Measurements from ENCODE around the gene MIEN1.
"Not testable (repeated sequence)": the region's sequence is repeated elsewhere in the genome, so short reads cannot be mapped to it uniquely, and the experiment has no call there.

MIEN1 gene

DNA sequence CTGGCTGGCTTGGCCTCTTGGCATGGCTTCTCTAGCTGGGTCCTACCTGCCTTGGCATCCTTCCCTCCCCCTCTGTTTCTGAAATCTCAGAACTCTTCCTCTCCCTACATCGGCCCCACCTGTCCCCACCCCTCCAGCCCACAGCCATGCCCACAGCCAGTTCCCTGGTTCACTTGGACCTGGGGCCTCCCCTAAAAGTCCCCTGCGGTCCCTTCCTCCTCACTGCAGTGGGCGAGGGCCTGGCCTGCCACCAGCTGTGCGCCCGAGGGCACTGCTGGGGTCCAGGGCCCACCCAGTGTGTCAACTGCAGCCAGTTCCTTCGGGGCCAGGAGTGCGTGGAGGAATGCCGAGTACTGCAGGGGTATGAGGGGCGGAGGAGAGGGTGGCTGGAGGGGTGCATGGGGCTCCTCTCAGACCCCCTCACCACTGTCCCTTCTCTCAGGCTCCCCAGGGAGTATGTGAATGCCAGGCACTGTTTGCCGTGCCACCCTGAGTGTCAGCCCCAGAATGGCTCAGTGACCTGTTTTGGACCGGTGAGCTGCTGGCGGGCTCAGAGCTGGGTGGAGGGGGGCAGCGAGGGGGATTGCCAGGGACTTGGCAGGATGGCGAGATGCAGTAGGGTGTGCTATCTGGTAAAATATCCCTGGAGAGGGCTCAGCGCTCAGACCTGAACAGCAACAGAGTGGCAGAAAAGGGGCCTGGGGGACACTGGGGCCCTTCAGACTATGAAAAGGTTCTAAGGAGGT is 14.1 kb downstream of the MIEN1 start:
- no peak for DNase-seq (ENCODE audit: low spot score)

DNA sequence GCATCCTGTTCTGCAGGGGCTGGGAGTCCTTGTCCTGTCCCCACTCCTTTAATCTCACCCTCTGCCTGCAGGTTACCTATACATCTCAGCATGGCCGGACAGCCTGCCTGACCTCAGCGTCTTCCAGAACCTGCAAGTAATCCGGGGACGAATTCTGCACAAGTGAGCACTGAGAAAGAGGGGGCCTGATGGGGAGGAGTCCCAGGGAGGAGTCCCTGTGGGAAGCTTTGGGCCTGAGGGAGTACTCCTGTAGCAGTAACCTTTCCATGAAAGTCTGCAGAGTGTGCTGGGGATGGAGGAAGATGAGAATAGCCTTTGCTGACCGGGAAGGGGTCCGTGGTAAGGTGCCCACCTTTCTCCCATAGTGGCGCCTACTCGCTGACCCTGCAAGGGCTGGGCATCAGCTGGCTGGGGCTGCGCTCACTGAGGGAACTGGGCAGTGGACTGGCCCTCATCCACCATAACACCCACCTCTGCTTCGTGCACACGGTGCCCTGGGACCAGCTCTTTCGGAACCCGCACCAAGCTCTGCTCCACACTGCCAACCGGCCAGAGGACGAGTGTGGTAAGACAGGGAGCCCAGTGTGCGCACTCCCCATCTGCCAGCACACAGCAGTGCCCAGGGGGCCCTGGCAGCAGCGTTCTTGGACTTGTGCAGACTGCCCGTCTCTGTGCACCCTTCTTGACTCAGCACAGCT is 14.8 kb downstream of the MIEN1 start:
- DNase-seq (ENCODE audit: low spot score) = no peak

DNA sequence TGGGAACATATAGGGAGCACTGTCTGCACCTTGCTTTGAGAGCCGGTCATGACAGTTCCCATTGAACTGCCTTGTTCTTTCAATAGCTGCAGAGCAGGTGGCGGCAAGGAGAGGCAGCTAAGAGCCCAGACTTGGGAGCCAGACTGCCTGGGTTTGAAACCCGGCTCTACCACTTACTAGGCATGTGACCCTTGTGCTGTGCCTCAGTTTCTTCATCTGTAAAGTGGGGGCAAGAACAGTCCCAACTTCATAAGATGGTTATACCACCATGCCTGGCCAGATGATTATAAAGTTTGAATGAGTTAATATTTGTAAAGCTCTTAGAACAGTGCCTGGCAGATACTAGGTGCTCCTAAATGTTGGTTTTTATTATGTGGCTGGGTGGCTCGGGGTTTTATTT is 16.1 kb downstream of the MIEN1 start:
- DNase-seq (ENCODE audit: low spot score) = no peak

DNA sequence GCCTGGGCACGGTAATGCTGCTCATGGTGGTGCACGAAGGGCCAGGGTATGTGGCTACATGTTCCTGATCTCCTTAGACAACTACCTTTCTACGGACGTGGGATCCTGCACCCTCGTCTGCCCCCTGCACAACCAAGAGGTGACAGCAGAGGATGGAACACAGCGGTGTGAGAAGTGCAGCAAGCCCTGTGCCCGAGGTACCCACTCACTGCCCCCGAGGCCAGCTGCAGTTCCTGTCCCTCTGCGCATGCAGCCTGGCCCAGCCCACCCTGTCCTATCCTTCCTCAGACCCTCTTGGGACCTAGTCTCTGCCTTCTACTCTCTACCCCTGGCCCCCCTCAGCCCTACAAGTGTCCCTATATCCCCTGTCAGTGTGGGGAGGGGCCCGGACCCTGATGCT is 18.5 kb downstream of the MIEN1 start:
- no peak for DNase-seq (ENCODE audit: low spot score)

DNA sequence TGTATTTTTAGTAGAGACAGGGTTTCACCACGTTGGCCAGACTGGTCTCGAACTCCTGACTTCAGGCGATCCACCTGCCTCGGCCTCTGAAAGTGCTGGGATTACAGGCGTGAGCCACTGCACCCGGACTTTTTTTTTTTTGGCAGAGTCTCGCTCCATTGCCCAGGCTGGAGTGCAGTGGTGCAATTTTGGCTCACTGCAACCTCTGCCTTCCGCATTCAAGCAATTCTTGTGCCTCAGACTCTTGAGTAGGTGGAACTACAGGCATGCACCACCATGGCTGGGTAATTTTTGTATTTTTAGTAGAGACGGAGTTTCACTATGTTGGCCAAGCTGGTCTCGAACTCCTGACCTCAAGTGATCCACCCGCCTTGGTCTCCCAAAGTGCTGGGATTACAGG is 19.3 kb downstream of the MIEN1 start:
- DNase-seq (ENCODE audit: low spot score) = not testable (repeated sequence)

DNA sequence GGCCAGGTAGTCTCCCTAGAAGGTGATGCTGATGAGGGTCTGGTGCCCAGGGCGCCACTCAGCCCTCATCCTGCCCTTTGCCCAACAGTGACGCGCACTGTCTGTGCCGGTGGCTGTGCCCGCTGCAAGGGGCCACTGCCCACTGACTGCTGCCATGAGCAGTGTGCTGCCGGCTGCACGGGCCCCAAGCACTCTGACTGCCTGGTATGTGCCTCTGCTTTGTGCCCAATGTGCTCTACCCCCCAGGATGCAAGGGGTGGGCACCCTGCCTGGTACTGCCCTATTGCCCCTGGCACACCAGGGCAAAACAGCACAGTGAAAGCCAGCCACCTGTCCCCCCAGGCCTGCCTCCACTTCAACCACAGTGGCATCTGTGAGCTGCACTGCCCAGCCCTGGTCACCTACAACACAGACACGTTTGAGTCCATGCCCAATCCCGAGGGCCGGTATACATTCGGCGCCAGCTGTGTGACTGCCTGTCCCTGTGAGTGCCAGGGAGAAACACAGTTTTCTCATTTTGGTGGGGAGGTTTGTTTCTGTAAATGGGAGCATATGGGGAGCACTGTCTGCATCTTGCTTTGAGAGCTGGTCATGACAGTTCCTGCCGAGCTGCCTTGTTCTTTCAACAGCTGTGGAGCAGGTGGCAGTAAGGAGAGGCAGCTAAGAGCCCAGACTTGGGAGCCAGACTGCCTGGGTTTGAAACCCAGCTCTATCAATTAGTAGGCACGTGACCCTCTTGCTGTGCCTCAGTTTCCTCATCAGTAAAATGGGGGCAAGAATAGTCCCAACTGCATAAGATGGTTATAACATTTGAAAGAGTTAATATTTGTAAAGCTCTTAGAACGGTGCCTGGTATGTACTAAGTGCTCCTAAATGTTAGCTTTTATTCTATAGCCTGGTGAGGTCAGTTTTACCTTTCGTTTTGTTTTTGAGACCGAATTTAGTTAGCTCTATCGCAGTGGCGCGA is 20.1 kb downstream of the MIEN1 start:
- DNase-seq (ENCODE audit: low spot score) = no peak

DNA sequence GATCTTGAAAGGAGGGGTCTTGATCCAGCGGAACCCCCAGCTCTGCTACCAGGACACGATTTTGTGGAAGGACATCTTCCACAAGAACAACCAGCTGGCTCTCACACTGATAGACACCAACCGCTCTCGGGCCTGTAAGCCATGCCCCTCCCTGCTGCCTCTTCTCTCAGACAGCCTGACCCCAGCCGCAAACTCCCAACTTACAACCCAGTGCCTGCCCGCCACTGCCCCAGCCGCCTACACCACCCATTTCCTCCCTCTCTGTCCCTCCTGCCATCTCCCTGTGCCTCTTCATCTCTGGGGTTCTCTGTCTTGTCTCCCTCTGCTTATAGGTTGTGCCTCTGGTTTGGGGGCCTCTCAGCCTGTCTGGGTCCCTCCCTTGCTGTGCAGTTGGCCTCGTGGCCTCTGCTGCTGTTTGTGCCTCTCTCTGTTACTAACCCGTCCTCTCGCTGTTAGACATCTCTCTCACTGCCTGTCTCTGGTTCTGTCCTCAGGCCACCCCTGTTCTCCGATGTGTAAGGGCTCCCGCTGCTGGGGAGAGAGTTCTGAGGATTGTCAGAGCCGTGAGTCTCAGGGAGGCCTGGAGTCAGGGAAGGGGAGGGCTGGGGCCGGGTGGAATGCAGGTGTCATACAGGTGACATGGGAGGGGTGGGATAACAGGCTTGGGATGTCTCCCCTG is 20.9 kb downstream of the MIEN1 start:
- no peak for DNase-seq (ENCODE audit: low spot score)

DNA sequence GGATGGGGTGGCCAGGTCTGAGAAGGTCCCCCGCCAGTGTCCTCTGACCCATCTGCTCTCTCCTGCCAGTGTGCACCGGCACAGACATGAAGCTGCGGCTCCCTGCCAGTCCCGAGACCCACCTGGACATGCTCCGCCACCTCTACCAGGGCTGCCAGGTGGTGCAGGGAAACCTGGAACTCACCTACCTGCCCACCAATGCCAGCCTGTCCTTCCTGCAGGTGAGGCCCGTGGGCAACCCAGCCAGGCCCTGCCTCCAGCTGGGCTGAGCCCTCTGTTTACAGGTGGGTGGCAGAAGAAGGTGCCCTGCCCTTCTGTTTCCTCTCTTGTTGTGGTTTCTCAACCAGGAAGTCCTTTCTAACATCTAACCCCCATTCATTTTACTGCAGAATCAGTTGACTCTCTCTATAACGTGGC is 23.4 kb downstream of the MIEN1 start:
- no peak for DNase-seq (ENCODE audit: low spot score)

DNA sequence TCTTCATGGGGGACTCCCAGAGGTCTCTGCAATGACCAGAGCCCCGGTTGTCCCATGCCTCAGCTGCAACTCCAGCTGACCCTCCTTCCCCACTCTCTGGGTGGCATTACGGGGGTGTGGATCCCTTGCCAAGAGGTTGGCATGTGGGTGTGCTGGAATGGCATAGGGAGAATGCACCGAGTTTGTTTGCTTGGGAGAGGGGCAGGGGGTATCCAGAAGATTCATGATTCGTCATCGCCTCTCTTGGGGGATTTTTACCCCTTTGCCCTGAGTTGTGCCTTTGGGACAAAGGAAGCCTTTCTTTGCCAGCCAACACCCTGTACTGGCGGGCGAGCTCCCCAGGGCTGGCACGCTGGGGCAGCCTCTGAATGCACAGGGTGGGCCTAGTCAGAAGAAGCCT is 23.9 kb downstream of the MIEN1 start:
- no peak for DNase-seq (ENCODE audit: low spot score)

DNA sequence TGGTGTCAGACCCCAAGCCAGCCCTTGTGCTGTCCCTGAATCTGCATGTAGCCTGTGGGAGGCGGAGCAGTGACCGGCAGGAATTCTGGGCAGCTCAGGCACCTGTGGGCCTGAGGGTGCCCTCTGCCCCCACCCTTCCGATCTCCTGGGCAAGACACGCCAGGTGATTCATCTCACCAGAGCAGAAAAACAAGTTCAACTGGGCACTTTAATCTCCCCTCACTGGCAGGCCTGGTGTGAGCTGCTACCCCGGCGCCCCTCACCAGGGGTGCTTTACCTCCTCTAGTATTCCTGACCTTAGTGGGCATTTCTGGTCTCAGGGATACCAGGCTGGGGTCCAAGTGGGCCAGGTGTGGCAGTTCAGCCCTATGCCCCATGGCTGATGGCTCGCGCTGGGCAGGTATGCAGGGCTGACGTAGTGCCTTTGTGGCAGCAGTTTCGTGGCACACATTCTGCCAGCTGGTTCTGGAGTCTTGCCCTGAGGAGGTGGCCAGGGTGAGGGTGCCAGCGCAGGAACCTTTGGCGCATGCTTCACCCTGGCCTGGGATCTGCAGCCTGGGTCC is 24.5 kb downstream of the MIEN1 start:
- no peak for DNase-seq (ENCODE audit: low spot score)

DNA sequence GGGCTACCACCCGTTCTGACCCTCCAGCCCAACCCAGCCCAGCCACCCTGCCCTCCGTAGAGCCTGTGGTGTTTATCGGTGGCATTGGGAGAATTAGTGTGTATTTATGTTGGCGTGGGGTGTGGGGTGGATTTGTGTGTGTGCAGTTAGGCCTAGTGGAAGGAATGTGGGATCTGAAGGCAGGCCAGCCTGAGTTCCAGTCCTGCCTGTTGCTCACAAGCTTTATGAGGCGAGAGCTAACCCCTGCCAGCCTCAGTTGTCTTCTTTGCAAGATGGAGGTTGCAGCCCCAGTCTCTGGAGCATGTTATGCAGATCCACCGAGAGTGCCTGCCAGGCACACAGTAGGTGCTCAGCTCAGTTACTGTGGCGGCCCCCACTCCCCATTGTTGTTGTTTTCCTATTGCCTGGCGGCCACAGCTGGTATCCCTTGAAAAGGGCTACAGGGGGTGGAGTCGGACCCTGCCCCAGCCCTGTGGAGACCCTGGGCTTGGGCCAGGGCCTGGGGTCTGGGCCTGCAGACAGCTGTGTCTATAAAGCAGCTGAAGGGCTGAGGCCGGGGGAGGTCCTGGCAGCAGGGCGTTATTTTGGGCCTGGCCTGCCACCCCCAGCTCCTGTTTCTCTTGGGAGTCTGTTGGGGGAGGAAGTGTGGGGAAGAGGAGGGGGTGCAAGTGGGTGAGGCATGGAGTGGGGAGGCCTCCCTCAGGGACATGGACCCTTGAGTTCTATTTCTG is 25.3 kb downstream of the MIEN1 start:
- no peak for DNase-seq (ENCODE audit: low spot score)

DNA sequence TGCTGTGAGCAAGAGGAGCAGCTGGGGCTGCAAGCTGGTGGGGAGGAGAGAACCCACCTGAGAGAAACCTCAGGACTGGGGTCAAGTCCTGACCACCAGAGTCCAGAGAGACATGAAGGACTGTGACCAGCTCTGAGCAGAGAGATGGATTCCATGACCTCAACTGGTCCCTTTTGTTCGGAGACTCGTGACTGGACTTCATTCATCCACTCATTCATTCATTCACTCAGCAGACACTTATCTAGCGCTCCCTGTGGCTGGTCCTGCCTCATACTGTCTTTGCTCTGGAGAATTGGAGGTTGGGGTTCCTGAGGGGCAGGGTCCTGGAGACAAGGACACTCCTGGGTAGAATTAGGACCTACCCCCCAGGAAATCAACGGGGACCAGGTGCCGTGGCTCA is 26.4 kb downstream of the MIEN1 start:
- DNase-seq (ENCODE audit: low spot score) = no peak

DNA sequence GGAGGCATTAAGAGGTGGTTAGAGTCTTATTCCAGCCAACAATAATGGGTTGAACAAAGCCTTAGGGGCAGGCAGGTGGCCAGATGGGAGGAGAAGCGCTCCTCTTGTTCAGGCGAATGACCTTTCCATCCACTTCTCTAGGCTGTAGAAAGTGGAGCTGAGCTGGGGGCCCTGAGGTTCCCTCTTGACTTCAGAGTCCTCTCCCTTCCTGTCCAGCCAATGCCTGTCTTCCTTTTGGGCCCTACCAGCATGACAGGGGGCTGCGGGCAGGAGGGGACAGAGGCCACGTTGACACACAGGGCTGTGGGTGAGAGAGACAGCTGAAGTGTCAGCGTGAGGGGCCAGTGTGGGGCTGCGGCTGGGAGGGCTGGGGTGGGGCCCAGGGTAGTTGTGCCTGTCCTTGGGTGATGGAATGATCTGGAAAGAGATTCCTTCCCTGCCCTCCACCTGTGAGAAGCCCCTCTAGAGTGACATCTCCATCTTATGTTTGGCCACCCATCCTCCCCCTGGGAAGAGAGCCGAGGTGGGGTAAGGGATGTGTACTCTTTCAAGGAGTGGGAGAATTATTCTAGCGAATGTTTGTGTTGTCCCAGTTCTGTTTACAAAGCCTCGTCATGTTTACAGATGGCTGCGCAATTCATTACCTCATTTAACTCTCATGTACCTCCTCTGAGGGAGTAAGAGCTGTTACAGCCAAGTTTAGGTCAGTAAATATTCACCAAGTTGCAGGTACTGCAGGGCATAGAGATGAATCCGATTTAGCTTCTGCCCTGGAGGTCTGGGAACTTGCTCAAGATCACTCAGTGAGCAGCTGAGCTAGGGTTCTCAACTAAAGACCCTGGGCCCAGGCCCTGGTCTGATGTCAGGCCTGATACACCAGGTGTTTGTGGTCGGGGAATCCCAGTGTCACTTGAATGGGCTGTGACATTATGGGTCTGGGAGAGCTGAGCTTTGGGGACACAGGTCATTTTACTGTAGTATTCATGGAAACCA is 27.1 kb downstream of the MIEN1 start:
- no peak for DNase-seq (ENCODE audit: low spot score)

DNA sequence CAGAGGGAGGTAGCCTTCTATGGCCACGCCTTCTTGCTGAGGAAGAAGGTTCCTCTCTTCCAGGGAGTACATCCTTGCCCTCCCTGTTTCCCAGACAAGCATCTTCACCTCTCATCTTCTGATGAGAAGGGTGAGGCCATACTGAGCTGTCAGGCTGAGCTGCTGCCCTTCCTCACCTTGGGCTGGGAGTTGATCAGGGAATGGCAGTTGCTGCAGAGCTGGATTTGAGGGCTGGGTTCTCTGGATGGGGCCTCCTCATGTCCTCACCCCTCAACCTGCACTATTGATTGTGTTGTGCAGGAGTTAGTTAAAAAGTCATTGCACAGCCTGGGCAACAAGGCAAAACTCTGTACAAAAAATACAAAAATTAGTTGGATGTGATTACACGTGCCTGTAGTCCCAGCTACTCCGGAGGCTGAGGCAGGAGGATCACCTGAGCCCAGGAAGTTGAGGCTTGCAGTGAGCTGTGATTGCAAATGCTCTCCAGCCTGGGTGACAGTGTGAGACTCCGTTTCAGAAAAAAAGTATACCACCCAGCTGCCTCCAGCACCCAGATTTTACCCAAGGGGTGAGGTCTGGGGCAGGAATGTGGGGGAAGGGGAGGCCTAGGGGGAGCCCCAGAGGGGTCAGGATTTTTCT is 28.4 kb downstream of the MIEN1 start:
- no peak for DNase-seq (ENCODE audit: low spot score)

DNA sequence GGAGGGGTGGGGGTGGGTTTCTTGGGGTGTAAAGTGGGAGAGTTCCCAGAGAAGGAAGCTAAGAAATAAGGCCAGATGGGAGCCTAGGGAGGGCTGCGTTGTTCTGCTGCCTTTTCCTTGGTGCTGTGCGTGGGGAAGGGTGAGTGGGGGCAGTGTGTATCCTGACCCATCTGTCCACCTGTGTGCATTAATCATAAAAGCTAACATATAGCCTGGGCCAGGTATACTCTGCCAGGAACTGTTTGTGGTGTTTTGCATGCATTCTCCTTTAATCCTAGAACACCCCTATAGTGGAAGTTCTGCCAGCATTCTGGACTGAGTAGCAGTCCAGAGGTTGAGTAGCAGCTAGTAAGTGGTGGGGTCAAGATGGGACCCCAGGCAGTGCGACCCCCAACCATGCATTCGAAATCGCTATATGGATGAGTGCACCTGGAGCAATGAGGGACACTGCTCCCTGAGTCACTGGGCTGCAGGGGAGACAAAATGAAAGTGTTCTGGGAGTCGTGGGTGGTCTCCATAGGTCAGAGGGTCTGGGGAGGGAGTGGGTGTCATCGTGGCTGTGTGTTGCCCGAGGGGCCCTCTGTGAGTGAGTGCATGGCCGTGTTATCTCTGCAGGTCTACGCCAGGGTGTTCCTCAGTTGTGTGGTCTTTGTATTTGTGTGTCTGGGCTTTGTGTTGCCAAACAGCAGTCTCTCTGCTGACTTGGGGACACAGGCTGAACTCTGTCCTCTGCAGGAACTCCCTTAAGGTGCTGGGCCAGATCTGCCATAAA is 29.1 kb downstream of the MIEN1 start:
- no peak for DNase-seq (ENCODE audit: low spot score)

DNA sequence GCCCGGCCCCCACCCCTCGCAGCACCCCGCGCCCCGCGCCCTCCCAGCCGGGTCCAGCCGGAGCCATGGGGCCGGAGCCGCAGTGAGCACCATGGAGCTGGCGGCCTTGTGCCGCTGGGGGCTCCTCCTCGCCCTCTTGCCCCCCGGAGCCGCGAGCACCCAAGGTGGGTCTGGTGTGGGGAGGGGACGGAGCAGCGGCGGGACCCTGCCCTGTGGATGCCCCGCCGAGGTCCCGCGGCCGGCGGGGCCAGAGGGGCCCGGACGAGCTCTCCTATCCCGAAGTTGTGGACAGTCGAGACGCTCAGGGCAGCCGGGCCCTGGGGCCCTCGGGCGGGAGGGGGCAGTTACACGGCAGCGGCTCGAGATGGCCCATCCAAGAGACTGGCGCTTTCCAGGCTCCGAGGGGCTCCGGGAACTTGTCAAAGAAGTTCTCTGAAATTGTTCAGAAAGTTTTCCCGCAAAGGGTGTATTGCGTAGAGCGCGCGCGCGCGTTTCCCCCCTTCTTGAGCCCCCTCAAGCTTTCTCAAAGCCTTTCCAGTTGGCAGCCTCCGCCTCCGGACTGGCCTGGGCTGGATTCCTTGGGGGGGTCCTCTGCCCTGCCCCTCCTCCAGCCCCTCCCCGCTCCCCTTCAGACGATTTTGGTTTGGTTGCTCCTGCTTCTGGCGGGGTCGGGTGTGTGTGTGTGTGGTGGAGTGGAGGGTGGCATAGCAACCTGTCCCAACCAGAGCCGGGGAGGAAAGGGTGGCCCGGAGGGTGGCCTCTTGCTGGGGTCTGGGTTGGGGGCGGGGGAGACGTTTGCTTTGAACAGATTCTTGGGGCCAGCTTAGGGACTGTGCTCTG is 30.0 kb downstream of the MIEN1 start:
- no peak for DNase-seq (ENCODE audit: low spot score)

DNA sequence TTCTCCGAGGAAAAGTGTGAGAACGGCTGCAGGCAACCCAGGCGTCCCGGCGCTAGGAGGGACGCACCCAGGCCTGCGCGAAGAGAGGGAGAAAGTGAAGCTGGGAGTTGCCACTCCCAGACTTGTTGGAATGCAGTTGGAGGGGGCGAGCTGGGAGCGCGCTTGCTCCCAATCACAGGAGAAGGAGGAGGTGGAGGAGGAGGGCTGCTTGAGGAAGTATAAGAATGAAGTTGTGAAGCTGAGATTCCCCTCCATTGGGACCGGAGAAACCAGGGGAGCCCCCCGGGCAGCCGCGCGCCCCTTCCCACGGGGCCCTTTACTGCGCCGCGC is 30.5 kb downstream of the MIEN1 start, which contains the start of gene ERBB2:
ERBB2 (plus strand) TSS at position 247 of the 330 bp plus-strand sequence. CDS start 175 bp downstream, outside the sequence.
- DNase-seq (ENCODE audit: low spot score) = no peak
